Activated CD4-positive, CD25-positive, alpha-beta regulatory T cell treated with anti-CD3 and anti-CD28 coated beads, Interleukin-2, amount 50 U/mL, for 72 hours (primary cell): ENCODE data around the gene MFAP3L.

Experiments used
- DNase-seq: peaks from one replicate; pipeline ENCODE4 v3.0.0; 2021

The MFAP3L gene

DNA sequence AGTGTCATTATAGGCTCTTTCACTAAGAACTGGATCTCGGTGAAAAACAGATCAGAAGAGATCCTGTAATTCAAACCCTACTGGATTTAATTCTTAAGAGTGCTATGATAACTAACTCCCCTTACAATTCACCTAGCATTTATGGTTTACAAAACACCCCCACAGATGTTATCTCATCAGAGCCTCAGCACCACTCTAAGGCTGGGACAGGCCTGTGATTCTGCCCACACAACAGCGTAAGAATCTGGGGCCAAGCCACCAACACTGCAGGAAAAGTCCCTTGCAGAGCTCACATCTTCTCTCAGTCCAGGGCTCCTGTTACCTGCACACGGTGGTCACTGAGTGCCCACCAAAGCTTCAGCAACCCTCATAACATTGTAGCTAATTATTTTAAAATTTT, 8.9 kb downstream of the MFAP3L start:
- DNase-seq, result no peak

DNA sequence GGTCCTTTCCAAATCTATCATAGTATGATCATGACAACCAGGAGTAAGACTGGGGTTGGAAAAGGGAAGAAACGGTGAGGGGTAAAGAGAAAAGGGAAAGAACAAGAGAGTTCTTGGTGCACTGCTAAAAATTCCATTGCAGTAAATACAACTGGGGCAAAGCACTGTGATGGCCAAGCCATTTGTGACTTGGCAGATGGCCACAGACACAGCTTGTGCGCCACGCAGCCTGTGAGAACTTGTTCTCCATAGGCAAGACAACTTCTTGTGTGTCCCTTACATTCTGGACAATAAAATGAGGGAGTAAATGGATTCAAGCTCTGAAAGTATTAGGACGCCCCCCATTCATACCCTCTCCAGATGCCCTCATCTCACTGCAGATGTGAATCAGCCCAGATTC, 10.9 kb downstream of the MFAP3L start:
- no peak for DNase-seq

DNA sequence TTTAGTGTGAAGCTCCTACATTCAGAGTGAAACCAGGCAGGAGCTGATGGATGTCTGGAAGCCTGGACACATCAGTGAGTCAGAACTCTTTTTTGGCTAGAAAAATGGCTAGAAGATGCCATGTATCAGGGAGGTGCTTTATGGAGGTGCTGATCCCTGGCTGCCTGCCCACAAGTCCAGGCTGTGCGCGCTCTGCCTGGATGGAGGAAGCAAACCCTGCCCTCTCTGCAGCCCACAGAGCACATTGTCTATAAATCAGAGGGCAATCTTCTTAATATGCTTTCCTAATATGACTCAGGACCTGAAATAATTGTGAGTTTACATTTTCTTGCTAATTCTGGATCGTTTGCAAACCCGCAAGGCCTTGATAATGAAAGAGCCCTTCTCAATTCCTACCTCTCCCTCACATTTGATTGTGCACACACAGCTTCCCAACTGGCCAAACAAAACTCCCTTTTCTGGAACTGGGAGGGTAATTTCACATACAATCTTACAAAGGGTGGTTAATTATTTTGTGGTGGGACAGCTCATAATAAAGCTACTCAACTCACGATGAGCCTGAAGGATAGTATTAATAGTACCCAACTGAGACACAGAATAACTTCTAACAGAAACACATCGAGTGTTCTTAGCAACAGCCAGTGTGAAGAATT, 11.7 kb downstream of the MFAP3L start:
- DNase-seq, result no peak

DNA sequence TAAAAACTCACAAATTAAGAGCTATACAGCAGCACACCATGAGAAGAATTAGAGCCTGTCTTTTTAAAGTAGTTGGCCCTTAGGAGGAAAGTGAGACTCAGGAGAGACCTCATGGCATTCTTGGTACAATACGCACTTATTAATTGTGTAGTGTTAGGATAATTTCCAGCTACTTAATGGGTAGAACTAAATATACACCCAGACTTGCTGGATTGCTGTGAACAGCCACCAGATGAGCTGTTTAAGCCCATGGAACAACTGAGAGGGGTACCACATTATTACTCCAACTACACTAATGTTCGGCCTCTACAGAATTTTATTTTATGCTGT, 13.6 kb downstream of the MFAP3L start:
- DNase-seq, result no peak

DNA sequence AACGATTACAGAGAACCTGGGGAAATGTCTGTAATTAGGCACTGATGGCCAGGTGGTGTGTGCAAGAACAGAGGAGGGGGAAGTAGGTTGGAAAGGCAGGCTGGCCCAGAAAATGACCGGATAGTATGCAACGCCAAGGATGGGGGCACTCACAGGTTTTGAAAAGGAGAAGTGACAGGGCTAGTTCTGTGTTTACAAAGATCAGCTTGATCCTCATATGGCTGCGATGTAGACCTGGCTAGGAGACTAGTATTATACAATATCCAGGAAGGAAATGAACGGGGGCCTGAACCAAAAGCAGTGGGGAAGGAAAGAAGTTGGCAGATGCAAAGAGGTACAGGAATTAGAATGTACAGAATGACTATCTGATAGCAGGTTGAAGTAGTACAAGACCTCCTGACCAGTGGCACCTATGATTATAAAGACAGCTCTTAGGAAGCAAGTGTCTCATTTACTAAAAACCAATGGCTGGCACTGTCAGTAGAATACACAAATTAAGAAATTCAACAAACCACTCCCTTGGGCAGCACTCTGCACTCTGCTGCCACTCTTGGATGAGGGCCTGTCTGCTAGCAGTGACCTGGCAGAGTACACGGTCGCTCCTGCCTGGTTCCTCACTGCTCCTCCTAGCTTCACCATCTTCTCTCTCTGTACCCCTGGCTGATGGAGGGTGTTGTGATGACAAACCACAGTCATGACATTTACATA, 14.1 kb downstream of the MFAP3L start:
- DNase-seq, result no peak

DNA sequence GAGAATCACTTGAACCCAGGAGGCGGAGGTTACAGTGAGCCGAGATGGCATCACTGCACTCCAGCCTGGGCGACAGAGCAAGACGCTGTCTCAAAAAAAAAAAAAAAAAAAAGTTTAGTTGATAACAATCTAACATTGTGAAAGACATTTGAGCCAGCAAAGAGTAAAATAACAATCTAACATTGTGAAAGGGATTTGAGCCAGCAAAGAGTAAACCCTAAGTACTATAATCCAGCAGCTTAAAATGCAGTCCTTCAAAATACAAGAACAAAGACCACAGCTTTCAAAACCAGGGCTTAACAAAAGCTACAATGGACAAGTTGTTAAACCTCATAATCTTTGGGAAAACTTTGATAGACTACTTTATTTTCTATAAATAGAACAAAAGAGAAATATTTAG, 16.9 kb downstream of the MFAP3L start:
- DNase-seq, result no peak

DNA sequence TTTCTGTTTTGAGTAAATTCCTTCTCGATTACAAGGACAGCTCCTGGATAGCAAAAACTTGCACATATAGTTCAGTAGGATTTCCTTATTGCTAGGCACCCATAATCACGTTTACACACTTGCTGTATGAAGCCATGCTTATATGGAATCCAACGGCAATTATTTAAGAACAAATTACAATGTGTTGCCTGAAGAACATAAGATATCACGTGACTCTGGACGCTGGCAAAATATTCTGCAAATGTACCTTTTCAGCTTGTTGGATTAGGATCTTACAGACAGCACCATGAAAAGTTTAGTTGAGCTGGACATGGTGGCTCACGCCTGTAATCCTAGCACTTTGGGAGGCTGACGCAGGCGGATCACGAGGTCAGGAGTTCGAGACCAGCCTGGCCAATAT, 17.4 kb downstream of the MFAP3L start:
- DNase-seq, result no peak

DNA sequence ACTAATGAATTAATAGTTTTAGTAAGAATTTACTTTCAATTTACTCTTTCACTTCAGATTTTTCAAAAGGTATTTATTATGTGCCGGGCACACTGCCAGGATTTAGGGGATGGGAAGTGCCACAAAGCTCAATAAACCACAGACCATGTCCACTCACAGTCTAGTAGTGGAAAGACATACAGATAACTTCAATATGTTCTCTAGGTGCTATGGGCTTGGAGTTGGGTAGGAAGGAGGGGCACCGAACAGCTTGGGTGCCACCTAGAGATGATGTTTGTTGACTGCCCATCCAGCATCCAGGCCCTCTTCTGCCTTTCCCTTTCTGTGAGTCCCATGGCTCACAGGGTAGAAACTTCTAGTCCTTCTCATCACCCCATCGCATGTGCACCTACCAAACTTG, 17.8 kb downstream of the MFAP3L start:
- no peak for DNase-seq

DNA sequence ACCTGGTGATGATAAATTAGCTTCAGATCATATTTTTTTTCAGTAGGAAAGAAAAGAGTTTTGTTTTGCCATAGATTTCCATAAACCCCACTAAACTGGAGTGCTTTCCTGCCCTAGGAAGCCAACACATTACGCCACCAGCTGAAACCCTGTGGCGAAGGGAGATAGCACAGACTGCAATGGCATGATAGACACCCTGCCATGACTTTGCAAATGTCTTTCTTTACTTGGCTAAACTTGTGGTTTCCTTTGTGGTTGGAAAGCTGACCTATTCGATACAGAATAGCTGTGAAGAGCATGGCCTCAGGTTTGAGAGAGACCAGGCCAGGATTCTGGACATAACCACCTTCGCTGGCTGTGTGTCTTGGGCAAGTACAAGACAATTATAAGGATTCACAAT, 19.1 kb downstream of the MFAP3L start:
- no peak for DNase-seq

DNA sequence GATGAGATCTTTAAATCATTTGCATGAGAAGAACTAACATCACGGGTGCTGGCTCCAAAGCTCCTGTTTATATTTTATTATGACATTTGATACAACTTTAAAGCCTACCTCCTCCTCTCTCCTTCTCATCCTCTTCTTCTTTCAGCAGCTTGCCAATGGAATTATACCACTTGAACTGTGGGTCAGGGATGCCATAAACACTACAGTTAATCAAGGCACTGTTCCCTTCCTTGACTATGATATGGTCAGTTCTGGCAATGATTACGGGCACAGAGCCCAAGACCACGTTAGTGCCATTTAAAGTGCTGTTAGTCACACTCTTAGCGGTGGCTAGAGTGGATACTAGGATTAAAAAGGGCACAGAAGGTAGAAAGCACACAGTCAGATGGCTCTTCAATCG, 20.7 kb downstream of the MFAP3L start:
- DNase-seq, result no peak

DNA sequence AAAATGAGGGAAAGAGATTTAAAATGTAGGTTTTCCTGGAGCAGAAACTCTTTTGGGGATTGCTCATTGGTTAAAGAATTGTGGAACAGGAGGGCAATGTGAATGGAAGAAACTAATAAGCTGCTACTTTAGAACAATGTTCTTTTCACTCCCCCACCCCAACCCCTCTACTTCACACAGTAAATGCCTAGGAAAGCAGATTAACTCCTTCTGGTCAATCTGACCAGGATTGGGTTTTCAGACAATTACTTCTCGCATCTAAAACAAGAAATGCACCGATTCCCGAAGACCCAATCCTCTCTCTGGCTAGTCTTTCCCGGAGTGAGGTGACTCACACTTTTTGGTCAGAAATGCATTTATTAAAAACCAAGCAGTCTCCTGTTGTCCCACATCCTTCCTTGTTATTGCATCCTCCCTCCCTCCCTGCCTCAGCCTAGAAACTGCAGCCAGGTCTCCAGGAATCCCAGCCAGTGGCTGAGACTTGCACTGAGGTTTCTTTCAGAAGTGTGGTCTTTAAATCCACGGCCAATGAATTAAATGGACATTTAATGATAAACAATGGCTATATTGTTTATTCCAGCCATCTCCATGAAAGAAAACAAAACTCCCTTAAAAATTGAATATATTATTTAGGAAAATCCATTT, 21.4 kb downstream of the MFAP3L start:
- no peak for DNase-seq

DNA sequence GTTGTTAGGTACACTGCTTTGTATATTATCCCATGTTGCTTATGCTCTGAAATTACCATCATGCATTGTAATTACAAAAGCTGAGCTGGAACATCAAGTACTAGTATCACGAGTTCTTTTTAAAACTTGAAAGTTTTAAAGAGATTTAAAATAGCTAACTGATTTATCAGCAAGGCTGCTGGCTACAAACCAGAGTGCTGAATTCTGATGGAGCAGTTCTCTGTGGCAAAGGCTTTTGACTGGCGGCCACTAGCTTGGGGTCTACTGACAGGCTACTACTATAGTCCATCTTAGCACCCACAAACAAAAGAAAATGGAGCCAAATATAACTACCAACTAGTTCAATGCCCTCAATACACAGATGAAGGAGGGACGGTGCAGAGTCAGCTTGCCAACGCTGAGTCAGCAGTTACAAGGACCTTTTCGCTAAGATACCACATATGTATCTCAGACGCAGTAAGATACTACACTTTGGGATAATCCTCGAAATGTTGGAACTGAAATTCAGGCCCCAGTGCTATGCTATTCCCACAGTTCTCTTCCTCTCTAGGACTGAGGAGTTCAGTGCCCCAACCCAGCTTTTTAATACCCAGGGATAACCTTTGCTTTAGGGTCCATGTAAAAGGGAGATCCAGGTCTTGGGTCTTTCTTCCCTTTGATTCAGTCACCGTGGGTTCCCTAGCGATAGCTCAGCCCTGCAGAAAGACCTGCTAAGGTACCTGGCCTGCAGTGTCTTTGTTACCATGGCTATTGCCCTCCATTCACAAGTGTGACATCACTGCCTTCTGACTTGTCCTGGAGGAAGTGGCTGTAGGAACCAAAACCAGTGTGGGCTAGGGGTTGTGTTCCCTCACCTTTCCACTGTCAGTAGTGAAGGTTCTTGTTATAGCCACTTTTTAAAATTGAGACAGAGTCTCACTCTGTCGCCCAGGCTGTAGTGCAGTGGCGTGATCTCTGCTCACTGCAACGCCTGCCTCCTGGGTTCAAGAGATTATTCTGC, 22.8 kb downstream of the MFAP3L start:
- DNase-seq, result no peak

DNA sequence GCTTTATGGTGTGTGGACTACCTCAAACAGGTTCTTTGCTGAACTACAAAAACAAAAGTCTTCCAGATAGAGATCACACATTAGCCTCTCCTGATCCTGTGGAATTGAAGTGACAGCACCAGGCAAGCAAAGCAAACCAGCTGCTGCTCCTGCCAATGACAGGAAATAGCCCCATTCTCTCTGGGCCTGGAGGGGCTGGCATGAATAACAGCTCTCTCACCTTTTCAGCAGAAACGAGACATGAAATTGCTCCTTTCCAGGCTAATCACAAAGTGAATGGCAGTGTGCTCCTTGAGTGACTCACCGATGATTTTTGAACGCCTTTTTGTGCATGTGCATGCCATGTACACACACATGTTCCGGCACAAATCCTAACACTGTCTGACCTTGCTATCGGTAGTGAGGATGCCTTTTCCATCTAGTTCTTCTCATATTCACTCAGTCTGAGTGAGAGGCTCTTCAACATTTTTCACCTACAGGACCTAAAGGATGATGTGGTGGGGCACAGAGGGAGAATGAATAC, 24.4 kb downstream of the MFAP3L start:
- no peak for DNase-seq

DNA sequence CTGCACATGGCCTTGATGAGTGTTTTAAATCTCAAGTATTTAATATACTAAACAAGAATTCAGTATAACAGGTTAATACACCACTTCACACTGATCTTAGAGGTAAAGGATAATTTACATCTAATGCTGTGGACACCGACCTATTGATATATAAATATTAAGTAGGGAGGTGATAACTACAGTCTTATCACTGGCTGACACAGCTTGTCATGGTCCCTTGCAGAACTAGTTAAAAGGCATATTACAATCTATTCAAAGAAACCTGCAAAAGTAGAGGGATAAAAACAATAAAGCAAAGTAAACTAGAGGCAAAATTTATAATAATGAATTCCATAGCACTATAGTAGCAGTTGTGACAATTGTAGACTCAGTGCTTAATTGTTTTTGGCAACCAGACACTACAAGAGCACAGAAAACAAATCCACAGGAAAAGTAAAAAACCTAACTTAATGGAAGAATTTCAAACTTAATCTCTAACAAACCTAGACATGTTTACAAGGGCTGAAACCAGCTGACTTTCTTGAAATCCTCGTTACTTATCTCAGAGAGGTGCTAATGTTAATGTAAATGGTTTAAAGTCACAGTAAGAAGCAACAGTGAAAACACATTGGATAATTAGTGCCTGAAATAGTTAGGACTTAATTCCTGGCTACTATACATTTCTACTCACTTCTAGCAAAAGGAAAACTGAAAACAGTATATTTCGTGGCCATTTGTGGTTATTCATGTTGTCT, 25.0 kb downstream of the MFAP3L start:
- no peak for DNase-seq

DNA sequence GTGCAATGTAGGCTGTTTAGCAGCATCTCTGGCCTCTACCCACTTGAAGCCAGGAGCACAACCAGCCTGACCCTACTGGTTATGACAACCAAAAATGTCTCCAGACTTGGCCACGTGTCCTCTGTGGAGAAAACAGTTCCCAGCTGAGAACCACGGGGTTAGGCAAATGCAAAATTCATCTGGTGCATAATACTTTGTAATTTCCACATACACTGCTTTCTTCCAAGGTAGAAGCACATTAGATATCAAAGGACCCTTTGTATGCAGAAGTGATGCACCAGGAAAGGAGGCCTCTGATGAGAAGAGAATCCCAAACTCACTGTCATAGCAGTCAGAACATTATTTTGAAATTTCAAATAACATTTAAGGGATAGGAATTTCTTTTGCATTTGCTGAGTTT, 26.3 kb downstream of the MFAP3L start:
- no peak for DNase-seq

DNA sequence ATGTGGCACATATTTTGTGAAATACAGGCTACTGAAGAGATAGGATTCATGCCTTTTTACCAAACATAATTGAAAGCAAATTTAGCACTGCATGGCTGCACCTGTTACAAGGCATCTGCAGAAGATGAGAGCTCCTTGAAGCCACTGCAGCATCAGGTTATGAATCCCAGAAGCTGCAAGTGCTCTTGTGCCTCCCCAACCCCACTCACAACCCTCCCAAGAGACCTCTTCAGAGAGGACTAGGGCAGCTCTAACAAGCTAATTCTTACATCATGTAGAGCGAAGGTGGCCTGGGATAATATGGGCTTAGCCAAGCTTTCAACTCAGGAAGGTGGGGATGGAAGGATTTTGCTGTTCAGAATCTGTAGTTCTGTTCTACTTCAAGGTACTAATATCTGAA, 27.2 kb downstream of the MFAP3L start:
- DNase-seq, result no peak

DNA sequence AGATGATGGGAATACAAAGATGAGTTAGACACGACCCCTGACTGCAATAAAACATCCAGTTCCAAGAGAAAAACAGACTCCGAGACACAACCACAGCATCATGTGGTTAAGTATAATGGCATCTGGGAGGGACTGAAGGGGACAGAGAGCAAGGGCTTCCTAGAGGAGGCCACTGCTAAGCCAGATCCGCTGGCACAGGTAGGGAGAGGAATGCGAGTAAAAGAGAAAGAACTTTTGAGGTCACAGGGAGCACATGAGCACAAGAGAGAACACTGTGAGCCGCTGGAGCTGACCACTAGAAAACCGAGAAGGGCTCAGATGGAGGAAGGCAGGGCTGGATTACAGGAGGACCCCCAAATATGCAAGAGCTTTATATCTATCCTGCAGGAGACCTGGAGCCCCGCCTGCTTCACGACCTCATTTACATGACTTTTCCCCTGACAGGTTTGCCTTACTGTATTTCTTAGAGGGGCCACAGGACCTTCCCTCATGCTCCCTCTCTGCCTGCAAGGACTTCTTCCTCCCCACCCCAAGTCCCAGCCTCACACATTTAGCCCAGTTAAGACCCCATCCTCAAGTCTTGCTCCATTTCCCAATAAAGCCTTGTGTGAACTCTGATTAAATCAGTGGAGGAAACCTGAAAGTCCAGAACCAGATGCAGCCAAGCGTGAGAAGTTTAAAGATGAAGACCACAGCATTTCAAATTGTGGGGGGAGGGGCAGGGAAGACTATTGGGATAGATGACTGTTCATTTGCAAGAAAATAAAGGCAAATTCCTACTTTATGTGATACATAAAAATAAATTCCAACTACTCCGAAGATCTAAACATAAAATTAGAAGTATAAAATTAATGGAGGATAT, 29.6 kb downstream of the MFAP3L start:
- DNase-seq, result no peak

DNA sequence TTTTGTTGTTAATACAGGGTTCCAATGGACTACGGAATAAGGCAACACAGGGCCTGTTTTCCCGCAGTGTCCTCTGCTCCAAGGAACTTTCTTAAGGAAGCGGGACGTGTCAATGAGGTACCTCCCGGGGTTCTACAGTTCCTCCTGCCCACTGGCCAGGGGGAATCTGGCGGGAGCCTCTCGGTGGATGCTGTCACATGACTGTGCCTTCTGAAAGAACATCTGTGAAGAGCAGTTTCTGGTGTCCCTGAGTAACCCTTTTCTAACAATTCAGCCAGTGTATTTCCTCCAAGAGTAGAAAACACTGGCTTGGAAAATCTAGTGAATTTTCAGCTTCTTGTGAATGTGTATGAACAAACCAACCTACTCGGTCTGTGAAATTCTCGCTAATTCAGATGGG, 32.7 kb downstream of the MFAP3L start:
- DNase-seq, result no peak

DNA sequence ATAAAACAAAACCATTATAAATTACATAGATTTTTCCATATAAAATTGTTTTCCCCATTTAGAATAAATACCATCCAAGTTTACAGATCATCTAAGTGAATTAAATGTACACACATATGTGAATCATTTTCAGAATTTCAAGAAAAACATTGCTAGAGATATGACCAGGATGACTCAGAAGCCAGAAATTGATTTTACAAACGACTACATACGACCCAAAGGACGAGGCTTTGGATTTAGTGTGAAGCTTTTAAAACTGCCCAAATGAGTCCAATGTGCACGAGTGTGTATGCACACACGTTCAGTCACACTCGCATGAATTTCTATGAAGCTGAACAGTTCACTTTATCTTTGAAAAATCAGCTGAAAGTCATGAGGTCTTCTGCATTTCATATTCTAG, 37.9 kb downstream of the MFAP3L start:
- DNase-seq, result no peak

DNA sequence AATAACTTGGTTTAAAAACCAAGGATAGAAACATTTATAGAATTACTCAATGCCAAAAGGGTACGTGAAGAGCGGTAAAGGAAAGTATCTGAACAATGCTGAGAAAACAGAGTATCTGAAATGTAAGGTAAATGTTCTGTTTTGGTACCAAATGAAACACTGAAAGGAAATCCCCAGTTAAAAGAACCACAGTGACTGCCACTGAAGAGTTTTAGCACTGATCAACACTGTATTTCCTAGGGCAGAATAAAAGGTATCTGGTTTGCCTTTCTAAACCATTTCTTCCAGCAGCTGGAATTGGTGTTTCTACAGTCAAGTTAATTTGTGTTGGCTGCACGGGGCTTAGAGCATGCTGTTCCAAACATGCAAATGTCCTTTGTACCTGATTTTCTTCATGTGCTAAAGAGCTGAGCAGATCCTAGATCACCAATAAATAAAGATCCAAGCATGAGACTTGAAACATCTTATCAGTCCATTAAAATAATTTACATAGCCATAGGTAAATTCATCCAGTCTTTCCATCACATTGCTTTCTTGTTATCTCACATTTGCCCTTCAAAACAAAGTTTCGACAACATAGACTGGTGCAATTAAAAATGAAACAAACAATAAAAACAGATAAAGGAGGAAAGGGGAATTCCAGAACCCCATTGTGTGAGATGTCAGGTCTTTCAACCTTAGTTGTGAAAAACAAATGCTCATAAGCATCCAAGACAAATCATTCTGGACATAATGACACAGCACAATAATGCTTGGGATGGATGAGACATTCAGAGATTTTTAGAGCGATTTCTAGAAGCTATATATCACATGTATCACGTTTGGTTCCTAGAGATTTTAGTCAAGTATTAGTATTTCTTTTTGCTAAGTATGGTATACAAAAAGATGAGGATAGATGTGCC, 38.6 kb downstream of the MFAP3L start:
- DNase-seq, result no peak
